Peyer's patch (tissue), 4 donors: Measurements from ENCODE around the gene ZNF557.
A peak's percentile ranks its signal among the peaks of the same experiment; 100 is the strongest.

Experiments used
- CTCF ChIP-seq, 6 experiments: fragments of 450-650 bp in 4 of 6; fragments of 200-600 bp in 2 of 6; sonication (generic) in 1 of 6; IDR thresholded peaks; one replicate each; pipeline ENCODE4 v1.5.1; 2017 to 2019; ENCODE audit warnings: antibody characterized with exemption in 6 of 6, mild to moderate bottlenecking in 3 of 6, moderate library complexity in 1 of 6
- POLR2A ChIP-seq, 2 donors: fragments of 450-650 bp; IDR thresholded peaks; one replicate each; pipeline ENCODE4 v1.5.1; 2017; ENCODE audit warnings: antibody characterized with exemption in 2 of 2, mild to moderate bottlenecking in 2 of 2, moderate library complexity in 2 of 2

DNA sequence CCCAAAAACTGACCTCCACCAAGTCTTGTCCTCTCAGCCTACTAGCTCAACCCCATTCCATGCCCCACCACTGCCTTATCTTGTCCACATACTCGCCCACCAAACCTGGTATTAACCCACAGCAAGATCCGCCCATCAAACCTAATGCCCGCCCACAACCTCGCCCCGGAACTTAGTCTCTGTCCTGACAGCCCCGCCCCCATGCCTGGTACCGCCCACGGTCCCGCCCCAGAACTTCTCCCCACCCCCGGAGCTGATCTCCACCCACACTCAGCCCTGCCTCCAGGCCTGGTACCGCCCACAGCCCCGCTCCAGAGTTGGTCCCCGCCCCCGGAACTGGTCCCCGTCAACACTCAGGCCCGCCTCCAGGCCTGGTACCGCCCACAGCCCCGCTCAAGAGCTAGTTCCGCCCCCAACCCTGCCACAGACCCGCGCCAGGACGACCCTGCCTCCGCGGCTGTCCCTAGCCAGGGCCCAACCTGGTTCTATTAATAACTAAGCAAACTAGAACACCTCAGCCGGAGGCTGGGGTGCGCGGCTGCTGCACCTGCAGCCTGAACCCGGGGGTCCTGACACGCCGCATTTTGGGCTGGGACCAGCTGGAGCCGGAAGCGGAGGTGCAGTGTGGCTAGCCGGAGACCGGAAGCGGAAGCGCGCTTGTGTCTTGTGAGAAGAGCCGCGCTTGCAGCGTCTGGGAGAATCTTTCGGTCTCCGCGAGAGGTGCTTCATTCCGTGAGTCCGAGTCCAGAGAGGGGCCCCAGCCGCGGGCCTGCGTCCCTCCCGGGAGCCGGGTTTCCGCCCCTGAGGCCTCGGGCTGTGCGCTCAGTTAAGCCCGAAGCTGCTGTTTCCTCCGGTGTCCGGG is at the start of gene ZNF557:
- no peak for TF ChIP-seq CTCF (IDR thresholded peaks at IDR 0.05)
- TF ChIP-seq POLR2A (IDR thresholded peaks at IDR 0.05), result peak; percentile 48 to 69
